ENCODE results near the gene GPN3.
A peak's percentile ranks its signal among the peaks of the same experiment; 100 is the strongest.
"Not testable (repeated sequence)": the region's sequence is repeated elsewhere in the genome, so short reads cannot be mapped to it uniquely, and the experiment has no call there.

Gene GPN3

DNA sequence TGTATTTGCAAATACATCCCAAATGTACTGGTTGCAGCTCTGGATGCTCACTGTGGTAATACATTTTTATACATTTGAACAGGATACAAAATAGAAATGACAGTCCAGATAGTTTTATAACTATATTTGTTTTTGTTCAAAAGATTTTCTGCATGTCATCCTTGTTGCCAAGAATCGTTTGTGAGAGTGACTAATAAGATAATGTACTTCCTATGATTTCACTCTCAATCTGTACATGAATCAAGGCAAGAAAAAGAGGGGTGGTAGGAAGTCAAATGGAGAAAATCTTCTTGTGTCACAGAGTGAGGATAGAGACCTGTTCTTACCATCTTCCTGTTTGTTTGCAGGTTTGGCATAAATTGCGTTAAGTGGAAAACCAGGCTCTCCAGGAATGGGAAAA, 31.8 kb downstream of the GPN3 start:
- no peak for DNase-seq

DNA sequence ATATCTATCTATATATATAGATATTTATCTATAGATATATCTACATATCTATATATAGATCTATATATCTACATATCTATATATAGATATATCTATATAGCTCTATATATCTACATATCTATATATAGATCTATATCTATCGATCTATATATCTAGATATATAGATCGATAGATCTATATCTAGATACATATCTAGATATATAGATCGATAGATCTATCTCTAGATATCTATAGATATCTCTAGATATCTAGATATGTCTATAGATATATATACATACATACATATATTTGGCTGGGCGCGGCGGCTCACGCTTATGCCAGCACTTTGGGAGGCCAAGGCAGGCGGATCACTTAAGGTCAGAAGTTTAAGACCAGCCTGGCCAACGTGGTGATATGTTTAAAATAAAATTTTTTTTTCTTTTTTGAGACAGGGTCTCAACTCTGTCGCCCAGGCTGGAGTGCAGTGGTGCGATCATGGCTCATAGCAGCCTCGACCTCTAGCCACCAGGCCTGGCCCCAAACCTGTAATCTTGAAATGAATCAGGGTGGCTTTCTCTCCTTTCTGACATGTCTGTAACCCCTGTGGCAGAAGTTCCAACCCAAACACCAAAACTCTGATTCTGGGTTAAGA, 36.0 kb downstream of the GPN3 start:
- no peak for DNase-seq

DNA sequence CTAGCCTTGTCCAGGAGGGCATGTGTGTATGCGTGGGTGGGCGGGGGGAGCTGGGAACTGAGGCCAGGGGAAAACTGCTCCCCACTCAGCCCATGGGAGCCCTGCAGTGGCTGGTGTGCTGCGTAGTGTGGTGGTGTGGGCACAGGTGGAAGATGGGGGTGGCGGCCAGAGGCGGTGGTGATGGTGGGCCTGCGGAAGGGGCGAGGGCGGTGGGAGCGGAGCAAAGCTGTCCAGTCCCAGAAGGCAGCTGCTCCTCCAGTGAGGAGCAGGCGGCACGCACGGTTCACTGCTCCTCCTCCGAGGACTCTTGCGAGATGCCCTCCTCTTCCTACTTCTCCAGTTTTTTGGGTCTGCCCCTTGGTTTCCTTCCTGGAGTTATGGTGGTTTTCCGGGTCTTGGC, 38.4 kb downstream of the GPN3 start:
- DNase-seq = not testable (repeated sequence)

DNA sequence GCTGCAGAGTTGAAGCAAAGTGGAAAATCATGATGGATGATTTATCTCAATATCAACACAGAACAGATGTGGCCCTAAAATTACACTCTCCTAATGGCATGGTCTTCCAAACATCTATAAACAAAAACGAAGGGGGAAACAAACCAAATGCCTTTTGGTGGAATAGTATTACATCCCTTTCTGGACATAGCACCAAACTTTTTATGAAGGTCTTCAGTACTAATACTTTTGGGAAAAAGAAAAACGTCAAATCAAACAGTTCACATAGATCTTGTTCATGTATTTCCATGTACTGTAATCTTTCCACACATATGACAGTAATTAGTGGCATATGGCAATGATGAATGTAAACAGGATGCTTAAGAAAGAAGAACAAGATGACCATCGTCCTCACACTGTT, 41.7 kb downstream of the GPN3 start:
- no peak for DNase-seq

DNA sequence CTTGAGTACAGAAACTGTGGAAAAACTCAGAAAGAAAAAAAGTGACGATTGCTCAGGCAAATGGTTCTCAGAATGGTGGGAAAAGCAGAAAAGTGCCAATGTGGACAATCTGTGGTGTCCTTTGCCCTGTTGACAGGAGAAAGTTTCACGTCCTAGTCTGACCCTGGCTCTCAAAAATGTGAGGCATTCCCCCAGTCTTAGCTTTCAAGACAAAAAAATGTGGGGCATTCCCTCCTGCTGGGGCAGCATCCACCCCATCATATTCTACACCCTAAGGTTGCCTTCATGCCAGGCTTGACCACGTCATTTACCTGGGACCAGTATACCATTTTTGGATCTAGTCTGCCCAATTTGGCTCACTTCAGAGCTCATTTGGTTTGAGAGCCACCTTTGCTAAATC, 43.8 kb downstream of the GPN3 start:
- no peak for DNase-seq

DNA sequence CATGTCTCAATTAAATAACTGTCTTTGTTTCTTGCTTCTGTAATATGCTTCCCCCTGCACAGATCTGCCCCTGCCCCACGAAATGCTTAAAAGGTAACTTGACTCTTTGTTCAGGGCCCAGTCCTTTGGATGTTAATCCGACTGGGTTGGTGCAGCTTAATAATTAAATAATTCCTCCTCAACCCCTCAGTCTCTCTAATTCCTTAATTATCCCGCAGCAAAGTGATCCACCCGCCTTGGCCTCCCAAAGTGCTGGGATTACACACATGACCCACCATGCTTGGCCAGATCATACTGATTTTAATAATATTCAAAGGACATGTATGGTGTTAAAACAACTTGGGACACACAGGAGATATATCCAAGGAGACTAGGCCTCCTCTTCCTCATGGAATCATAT, 46.4 kb downstream of the GPN3 start:
- no peak for DNase-seq

DNA sequence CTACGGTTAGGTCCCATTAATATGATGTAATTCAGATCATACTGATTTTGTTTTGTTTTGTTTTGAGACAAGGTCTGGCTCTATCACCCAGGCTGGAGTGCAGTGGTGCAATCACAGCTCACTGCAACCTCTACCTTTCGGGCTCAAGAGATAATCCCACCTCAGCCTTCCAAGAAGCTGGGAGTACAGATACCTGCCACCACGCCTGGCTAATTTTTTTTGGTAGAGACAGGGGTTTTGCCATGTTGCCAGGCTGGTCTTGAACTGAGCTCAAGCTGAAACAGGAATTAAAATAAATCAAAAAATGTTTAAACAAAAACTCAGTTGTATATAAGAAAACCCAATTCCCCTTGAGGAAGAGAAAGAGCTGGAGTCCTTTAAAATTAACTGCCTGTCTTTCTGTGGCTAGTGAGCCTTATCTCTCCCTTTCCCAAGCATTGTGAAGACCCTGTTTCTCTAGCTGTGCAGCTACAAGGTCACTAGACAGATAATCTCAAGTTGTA, 46.8 kb downstream of the GPN3 start:
- DNase-seq = no peak

DNA sequence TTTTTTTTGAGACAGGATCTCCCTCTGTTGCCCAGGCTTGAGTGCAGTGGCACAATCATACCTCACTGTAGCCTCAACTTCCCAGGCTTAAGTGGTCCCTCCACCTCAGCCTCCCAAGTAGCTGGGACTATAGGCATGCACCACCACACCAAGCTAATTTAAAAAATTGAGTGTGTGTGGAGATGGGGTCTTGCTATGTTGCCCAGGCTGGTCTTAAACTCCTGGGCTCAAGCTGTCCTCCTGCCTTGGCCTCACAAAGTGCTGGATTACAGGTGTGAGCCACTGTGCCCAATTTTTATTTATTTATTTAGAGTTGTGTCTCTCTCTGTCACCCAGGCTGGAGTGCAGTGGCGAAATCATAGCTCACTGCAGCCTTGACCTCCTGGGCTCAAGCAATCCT, 47.4 kb downstream of the GPN3 start:
- DNase-seq = not testable (repeated sequence)

DNA sequence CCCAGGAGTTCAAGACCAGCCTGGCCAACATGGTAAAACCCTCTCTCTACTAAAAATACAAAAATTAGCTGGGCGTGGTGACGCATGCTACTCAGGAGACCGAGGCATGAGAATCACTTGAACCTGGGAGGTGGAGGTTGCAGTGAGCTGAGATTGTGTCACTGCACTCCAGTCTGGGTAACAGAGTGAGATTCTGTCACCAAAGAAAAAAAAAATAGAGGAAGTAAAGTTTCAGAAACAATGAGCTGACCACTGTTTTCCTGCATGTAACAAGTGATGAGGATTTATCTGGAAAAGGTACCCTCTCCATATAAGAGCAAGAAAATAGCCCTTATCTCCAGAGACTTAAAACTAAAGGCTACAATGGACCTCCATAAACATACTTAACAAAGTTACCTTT, 50.9 kb downstream of the GPN3 start:
- DNase-seq = not testable (repeated sequence)

DNA sequence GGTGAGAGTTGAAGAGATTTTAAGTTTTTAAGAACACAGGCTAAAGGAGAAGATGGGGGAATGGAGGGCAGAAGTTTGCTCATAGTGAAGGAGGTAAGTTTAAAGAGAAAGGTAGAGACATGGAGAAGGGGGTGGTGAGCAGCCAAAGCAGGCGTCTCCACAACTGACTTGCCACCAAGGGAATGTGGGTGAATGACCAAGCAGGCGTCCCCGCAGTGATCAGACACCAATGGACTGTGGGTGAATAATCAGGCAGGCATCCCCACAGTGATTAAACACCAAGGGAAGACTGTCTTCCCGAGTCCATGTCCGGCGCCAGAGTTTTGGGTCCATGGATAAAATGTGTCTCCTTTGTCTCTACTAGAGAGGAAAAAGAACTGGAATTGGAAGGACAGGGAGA, 58.0 kb downstream of the GPN3 start:
- not testable (repeated sequence) for DNase-seq

DNA sequence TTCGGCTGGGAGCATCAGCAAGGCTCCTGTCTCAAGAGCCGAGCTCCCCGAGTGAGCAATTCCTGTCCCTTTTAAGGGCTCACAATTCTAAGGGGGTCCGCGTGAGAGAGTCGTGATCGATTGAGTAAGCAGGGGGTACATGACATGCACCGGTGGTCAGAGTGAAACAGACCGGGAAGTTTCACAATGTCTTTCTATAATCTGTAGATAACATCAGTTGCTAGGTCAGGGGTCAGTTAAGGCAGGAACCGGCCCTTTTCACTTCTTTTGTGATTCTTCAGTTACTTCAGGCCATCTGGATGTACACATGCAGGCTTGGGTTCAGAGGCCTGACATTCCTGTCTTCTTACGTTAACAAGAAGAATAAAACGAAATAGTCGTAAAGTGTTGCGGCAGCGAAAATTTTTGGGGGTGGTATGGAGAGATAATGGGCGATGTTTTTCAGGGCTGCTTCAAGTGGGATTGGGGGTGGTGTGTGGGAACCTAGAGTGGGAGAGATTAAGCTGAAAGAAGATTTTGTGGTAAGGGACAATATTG, 62.9 kb downstream of the GPN3 start:
- DNase-seq = not testable (repeated sequence)

DNA sequence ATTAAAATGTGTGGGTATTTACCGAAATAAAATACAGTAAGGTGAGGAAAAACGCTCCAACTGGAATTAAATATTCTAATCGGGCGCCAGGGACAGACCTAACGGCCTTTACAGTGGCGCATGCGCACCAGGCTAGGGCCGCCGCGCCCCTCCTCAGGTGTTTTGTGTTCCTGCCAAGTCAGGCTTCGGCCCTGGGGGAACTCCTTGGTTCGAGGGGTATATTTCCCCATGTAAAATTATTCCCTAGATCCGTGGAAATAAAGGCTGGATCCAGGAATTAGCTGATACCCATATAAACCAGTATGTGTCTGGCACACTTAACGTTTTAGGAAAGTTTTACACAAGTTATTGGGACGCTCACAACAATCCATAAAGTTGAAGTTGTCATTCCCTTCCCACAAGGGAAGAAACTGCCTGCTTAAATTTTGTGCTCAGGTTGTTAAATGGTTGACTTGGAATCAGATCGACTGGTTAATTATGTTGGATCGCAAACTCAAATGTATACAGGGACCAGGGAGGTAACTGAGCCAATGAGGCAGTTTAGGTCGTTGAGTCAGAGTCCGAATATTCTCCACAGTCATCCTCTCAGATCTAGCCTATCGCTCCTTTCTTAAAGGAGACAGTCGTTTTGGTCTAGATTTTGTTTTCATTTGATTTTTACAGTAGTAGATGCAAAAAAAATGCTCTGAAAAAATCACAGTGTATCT, 63.9 kb downstream of the GPN3 start:
- peak; percentile 46 for DNase-seq

DNA sequence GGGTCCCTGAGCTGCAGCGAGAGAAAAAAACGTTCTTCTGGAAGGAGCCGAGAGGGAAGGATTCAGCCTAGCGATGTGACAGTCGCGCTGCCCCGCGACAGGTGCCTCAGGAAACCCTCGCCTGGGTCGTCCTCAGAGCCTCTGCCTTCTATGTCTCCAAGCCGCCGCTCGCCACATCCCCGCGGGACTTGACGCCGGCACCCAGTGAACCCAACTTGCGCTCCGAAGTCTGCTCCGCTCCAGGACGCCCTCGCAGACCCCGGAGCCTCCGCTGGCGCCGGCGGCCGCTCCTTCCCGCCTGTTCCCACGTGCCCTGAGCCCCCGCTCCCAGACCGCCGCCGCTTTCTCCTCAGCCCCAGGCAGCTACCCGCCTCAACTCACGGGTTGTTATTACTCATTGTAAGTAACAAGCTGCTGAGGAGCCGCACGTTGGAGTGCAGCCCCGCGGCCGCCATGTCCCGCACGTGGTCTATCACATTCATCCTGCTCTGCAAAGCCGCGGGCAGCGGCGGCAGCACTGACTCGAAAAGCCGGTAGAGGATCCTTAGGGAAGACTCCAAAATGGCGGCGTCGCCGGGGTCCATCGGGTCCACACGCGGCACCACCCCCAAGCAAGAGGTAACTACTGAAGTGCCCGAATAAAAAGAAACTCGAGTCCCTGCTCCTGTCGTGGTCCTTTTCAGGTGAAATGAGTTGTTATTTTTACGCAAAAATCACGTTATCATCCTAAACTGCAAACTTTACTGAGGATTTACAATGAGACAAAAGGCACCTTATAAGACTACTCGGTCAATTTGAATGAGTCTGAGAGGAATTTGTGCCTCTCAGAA, 64.7 kb downstream of the GPN3 start, which contains the start of gene ANAPC7:
Gene ANAPC7, minus strand, starts transcription at position 563 of the 830 bp plus-strand sequence. Its CDS starts 81 bp downstream, at position 482.
- DNase-seq = peak; percentile 77
